ENCODE data around the gene TOR4A. TPM values are rescaled to one million over a fixed set of nuclear protein-coding genes. Genes with fewer than 3 reads are reported as not detected.

The TOR4A gene
- total and polyA plus RNA-seq, 10 of the 15 experiments (the other 5 are each of a cell fraction or from before 2014, with no cell fraction given), result 2.0 to 19.9 (median 3.7) TPM

GRCh38 chr9:137296670-137297664 lies 19.4 kb downstream of the TOR4A start:
- RAD21 ChIA-PET (ENCODE audit: unreplicated experiment), result interaction anchor here (0.8 kb wide), 1 partner anchor 20 kb away, joined by 3 read pairs; the partner anchor contains the start of gene TOR4A
- no peaks in the 10 kb centered on the region; a peak in 1 of 4 replicates for H3K27me3 ChIP-seq (replicated peaks in 1 of 2; ENCODE audit: control insufficient read depth in 2 of 2, insufficient read depth in 2 of 2, low read length in 1 of 2)

More at GRCh38 chr9:137296670-137297664, 19.4 kb downstream of the TOR4A start:
- Histone ChIP-seq H3K9me3 (replicated peaks; ENCODE audit: control insufficient read depth, insufficient read depth, low read length) (peaks cover 2% of the 10 kb centered on the region; the same call in 2 of the 3 replicates), H3K27ac (ENCODE audit: control insufficient read depth, insufficient read depth) (no peak overlapping the region), H3K4me1 (ENCODE audit: control insufficient read depth, insufficient read depth, low read length) (peaks cover 19% of the 10 kb centered on the region), H3K4me2 (ENCODE audit: control insufficient read depth, insufficient read depth) (no peak overlapping the region), H2AFZ (ENCODE audit: control insufficient read depth, low read depth, low read length) (no peak overlapping the region), H3K36me3 (ENCODE audit: control insufficient read depth in 2 of 2, insufficient read depth in 2 of 2, low read length in 1 of 2) (no peaks in the 10 kb centered on the region), H3K4me3 (no peak overlapping the region), H4K20me1 (ENCODE audit: control insufficient read depth, insufficient read depth) (no peaks in the 10 kb centered on the region), H3K9ac (ENCODE audit: control insufficient read depth, insufficient read depth, low read length) (no peak overlapping the region), H3K79me2 (ENCODE audit: control insufficient read depth, insufficient read depth, low read length) (no peaks in the 10 kb centered on the region; the same call in 1 of the 2 replicates)
- POLR2A ChIA-PET, result interaction anchor here (0.6 kb wide), 1 partner anchor 201 kb away, joined by 3 read pairs; no protein-coding TSS in a partner anchor
- BruUV-seq (replicated peaks), result no TSS peak
- in situ Hi-C loops (cut with MboI) (no loop called here), intact Hi-C loops (cut with micrococcal nuclease; ENCODE audit: unreplicated experiment) (loop anchor here (10.0 kb wide), 1 partner anchor 228 kb away; no protein-coding TSS in a partner anchor)
- 71% methylated on average over 23 of the region's 24 CpGs for whole genome bisulfite sequencing (ENCODE audit: insufficient coverage, insufficient replicate concordance, low lambda C conversion rate, missing lambda C conversion rate)
- no peak for DNase-seq (ENCODE audit: low read depth, low spot score)
- CTCF ChIA-PET, result interaction anchor here (1.0 to 1.1 kb wide), 2 partner anchors 10 to 148 kb away, joined by 3 read pairs; no protein-coding TSS in a partner anchor
- ATAC-seq, result no peak
- SMC1A ChIA-PET (ENCODE audit: uncharacterized antibody, unreplicated experiment), result interaction anchor here (0.5 to 1.1 kb wide), 3 partner anchors 10 to 148 kb away, joined by 3 read pairs; no protein-coding TSS in a partner anchor
- no peak for FAIRE-seq
- no peak for TF ChIP-seq PBX3 (IDR thresholded peaks at IDR 0.05; ENCODE audit: insufficient replicate concordance, low read depth, low read length)
- no peak for TF ChIP-seq CHD2 (IDR thresholded peaks at IDR 0.05; ENCODE audit: borderline replicate concordance, low read depth, low read length)
- no peak for TF ChIP-seq POLR2A (IDR thresholded peaks at IDR 0.05; ENCODE audit: low read depth, low read length)
- TF ChIP-seq EP300 (IDR thresholded peaks at IDR 0.05; ENCODE audit: borderline replicate concordance in 1 of 2, control insufficient read depth in 1 of 2, low read depth in 2 of 2, low read length in 2 of 2), result no peak
- no peak for TF ChIP-seq JUND (IDR thresholded peaks at IDR 0.05; ENCODE audit: low read depth, low read length)
- no peak for TF ChIP-seq PKNOX1 (IDR thresholded peaks at IDR 0.05)
- no peak for TF ChIP-seq PRDM15 (CRISPR knock-in tag; IDR thresholded peaks at IDR 0.05)
- no peak for TF ChIP-seq HDAC2 (IDR thresholded peaks at IDR 0.05)
- no peak for TF ChIP-seq NRF1 (conservative IDR thresholded peaks at IDR 0.05; ENCODE audit: low read depth, low read length)
- TF ChIP-seq TBL1XR1 (IDR thresholded peaks at IDR 0.05; ENCODE audit: low read depth, low read length), result no peak

Data from GM12878 (cell line).